HEK293 (cell line): ENCODE measurements around the gene CYCS.

Experiments
- CTCF ChIA-PET: fragments of 350-600 bp; formaldehyde crosslinking; extraction: SDS; loops from one replicate; lab custom pipeline; 2021; ENCODE audit warnings: antibody characterized with exemption; lab: Yijun Ruan, JAX
- POLR2A ChIA-PET: fragments of 300-600 bp; formaldehyde crosslinking; extraction: SDS; loops from one replicate; lab custom pipeline; 2020; ENCODE audit warnings: antibody characterized with exemption, inconsistent platforms; lab: Yijun Ruan, JAX
- H3K27ac ChIP-seq: fragments of 200-500 bp; sonication (Bioruptor generic); 2 replicates; pipeline ENCODE4 v1.5.1; 2014; ENCODE audit warnings: low read depth, low read length, control low read depth, inconsistent platforms; ENCODE audit errors: extremely low read depth
- H3K36me3 ChIP-seq, 2 experiments: fragments of 200-500 bp in 1 of 2; sonication (Bioruptor generic) in 1 of 2; 1 replicate in 1 of 2; 2 replicates in 1 of 2; pipeline ENCODE4 v1.5.1; 2014 to 2017; ENCODE audit warnings: inconsistent platforms in 2 of 2, low read length in 2 of 2; ENCODE audit not compliant: control insufficient read depth in 2 of 2, insufficient read depth in 1 of 2
- H3K4me1 ChIP-seq: fragments of 200-500 bp; sonication (Bioruptor generic); 2 replicates; pipeline ENCODE4 v1.5.1; 2014; ENCODE audit warnings: mild to moderate bottlenecking, low read length, inconsistent platforms; ENCODE audit not compliant: control insufficient read depth, insufficient read depth
- H3K4me3 ChIP-seq: 2 replicates; pipeline ENCODE4 v1.5.1; 2011; ENCODE audit warnings: low read depth, mild to moderate bottlenecking, control low read depth, low read length, moderate library complexity
- H3K9me3 ChIP-seq: fragments of 200-500 bp; sonication (Bioruptor generic); 2 replicates; pipeline ENCODE4 v1.5.1; 2014; ENCODE audit warnings: low read depth, low read length, inconsistent platforms; ENCODE audit not compliant: control insufficient read depth, insufficient read depth
- BCL11B ChIP-seq: fragments of 450-650 bp; formaldehyde crosslinking; IDR thresholded peaks from 2 replicates; pipeline ENCODE4 v1.5.1; 2016; ENCODE audit warnings: low read depth, missing biosample characterization, missing genetic modification characterization
- HOXA7 ChIP-seq: sonication (generic); formaldehyde crosslinking; IDR thresholded peaks from 2 replicates; pipeline ENCODE4 v1.8.1; 2022; ENCODE audit warnings: missing genetic modification reagents, borderline replicate concordance
- IKZF3 ChIP-seq: fragments of 450-650 bp; IDR thresholded peaks from 2 replicates; pipeline ENCODE4 v1.5.0; 2018; ENCODE audit warnings: missing biosample characterization, mild to moderate bottlenecking, missing genetic modification characterization, moderate library complexity
- KLF1 ChIP-seq: fragments of 450-650 bp; formaldehyde crosslinking; IDR thresholded peaks from 2 replicates; pipeline ENCODE4 v1.5.1; 2016; ENCODE audit warnings: missing biosample characterization, missing genetic modification characterization
- KLF9 ChIP-seq: fragments of 450-650 bp; formaldehyde crosslinking; IDR thresholded peaks from 2 replicates; pipeline ENCODE4 v1.5.1; 2016; ENCODE audit warnings: missing biosample characterization, missing genetic modification characterization, low read depth
- MEIS1 ChIP-seq: sonication (generic); formaldehyde crosslinking; IDR thresholded peaks from 2 replicates; pipeline ENCODE4 v1.8.1; 2022; ENCODE audit warnings: missing genetic modification reagents, mild to moderate bottlenecking, borderline replicate concordance
- REST ChIP-seq: fragments of 450-650 bp; formaldehyde crosslinking; IDR thresholded peaks from 2 replicates; pipeline ENCODE4 v1.5.1; 2016; ENCODE audit warnings: missing biosample characterization, missing genetic modification characterization
- TRIM28 ChIP-seq: IDR thresholded peaks from 2 replicates; pipeline ENCODE4 v1.6.1; 2011; ENCODE audit warnings: low read length, control low read depth, borderline replicate concordance
- ZBTB26 ChIP-seq: fragments of 450-650 bp; formaldehyde crosslinking; optimal IDR thresholded peaks from 2 replicates; pipeline ENCODE3; 2016; ENCODE audit warnings: missing biosample characterization, mild to moderate bottlenecking, missing genetic modification characterization
- ZIC2 ChIP-seq: fragments of 450-650 bp; formaldehyde crosslinking; IDR thresholded peaks from 2 replicates; pipeline ENCODE4 v1.5.1; 2016; ENCODE audit warnings: missing biosample characterization, missing genetic modification characterization
- ZNF133 ChIP-seq: fragments of 450-650 bp; formaldehyde crosslinking; IDR thresholded peaks from 2 replicates; pipeline ENCODE4 v1.5.1; 2016; ENCODE audit warnings: missing biosample characterization, missing genetic modification characterization
- ZNF16 ChIP-seq: fragments of 450-650 bp; formaldehyde crosslinking; IDR thresholded peaks from 2 replicates; pipeline ENCODE4 v1.5.1; 2016; ENCODE audit warnings: low read depth, missing biosample characterization, missing genetic modification characterization
- ZNF266 ChIP-seq: fragments of 450-650 bp; formaldehyde crosslinking; IDR thresholded peaks from 2 replicates; pipeline ENCODE4 v1.5.1; 2016; ENCODE audit warnings: missing biosample characterization, missing genetic modification characterization, low read depth
- ZNF362 ChIP-seq: fragments of 450-650 bp; formaldehyde crosslinking; IDR thresholded peaks from 2 replicates; pipeline ENCODE4 v1.5.1; 2016; ENCODE audit warnings: missing biosample characterization, missing genetic modification characterization
- ZNF391 ChIP-seq: fragments of 450-650 bp; formaldehyde crosslinking; IDR thresholded peaks from 2 replicates; pipeline ENCODE4 v1.5.1; 2016; ENCODE audit warnings: low read depth, missing biosample characterization, missing genetic modification characterization, borderline replicate concordance
- ZNF585B ChIP-seq: fragments of 450-650 bp; formaldehyde crosslinking; IDR thresholded peaks from 2 replicates; pipeline ENCODE4 v1.5.1; 2016; ENCODE audit warnings: missing biosample characterization, missing genetic modification characterization
- ZNF596 ChIP-seq: fragments of 450-650 bp; IDR thresholded peaks from 2 replicates; pipeline ENCODE4 v1.5.0; 2018; ENCODE audit warnings: missing biosample characterization, mild to moderate bottlenecking, missing genetic modification characterization, moderate library complexity
- ZNF610 ChIP-seq: fragments of 450-650 bp; formaldehyde crosslinking; IDR thresholded peaks from 2 replicates; pipeline ENCODE4 v1.5.1; 2016; ENCODE audit warnings: missing biosample characterization, missing genetic modification characterization, borderline replicate concordance
- ZNF623 ChIP-seq: fragments of 450-650 bp; formaldehyde crosslinking; IDR thresholded peaks from 2 replicates; pipeline ENCODE4 v1.5.1; 2016; ENCODE audit warnings: missing biosample characterization, missing genetic modification characterization
- ZNF701 ChIP-seq: fragments of 450-650 bp; formaldehyde crosslinking; IDR thresholded peaks from 2 replicates; pipeline ENCODE4 v1.5.1; 2016; ENCODE audit warnings: missing biosample characterization, missing genetic modification characterization
- ZSCAN23 ChIP-seq: fragments of 450-650 bp; formaldehyde crosslinking; IDR thresholded peaks from 2 replicates; pipeline ENCODE4 v1.5.1; 2016; ENCODE audit warnings: missing biosample characterization, missing genetic modification characterization
- TF ChIP-seq, protein P1 (sequence below): fragments of 450-650 bp; formaldehyde crosslinking; IDR thresholded peaks from 2 replicates; pipeline ENCODE4 v1.5.1; 2016; ENCODE audit warnings: missing biosample characterization, missing genetic modification characterization
- TF ChIP-seq, protein P2 (sequence below): fragments of 450-650 bp; formaldehyde crosslinking; IDR thresholded peaks from 2 replicates; pipeline ENCODE4 v1.5.0; 2017; ENCODE audit warnings: missing biosample characterization, missing genetic modification characterization, borderline replicate concordance

The CYCS gene

GRCh38 chr7:25103773-25104172 lies 21.3 kb downstream of the CYCS start:
- POLR2A ChIA-PET: interaction anchor here (0.6 kb wide), 1 partner anchor 1286 kb away, joined by 3 read pairs; no protein-coding TSS in a partner anchor
- Histone ChIP-seq H3K27ac (no peak overlapping the region), H3K36me3 (no peaks in the 10 kb centered on the region), H3K9me3 (no peaks in the 10 kb centered on the region), H3K4me1 (no peaks in the 10 kb centered on the region), H3K4me3 (no peak overlapping the region)
- CTCF ChIA-PET: interaction anchor here (0.6 to 1.6 kb wide), 3 partner anchors 9 to 53 kb away, joined by 3 to 6 read pairs (median 4); no protein-coding TSS in a partner anchor
- TF ChIP-seq ZNF362: no peak
- no peak for TF ChIP-seq ZNF133 (tag by site-specific recombination)
- no peak for TF ChIP-seq HOXA7 (CRISPR knock-in tag)
- no peak for TF ChIP-seq TRIM28
- no peak for TF ChIP-seq ZNF266 (tag by site-specific recombination)
- no peak for TF ChIP-seq ZNF16
- TF ChIP-seq ZSCAN23 (tag by site-specific recombination): no peak
- TF ChIP-seq ZNF391: no peak
- no peak for TF ChIP-seq BCL11B (tag by site-specific recombination)
- no peak for TF ChIP-seq ZNF623
- TF ChIP-seq, protein P1, sequence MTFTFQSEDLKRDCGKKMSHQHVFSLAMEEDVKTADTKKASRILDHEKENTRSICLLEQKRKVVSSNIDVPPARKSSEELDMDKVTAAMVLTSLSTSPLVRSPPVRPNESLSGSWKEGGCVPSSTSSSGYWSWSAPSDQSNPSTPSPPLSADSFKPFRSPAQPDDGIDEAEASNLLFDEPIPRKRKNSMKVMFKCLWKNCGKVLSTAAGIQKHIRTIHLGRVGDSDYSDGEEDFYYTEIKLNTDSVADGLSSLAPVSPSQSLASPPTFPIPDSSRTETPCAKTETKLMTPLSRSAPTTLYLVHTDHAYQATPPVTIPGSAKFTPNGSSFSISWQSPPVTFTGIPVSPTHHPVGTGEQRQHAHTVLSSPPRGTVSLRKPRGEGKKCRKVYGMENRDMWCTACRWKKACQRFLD (tag by site-specific recombination): no peak
- no peak for TF ChIP-seq IKZF3
- no peak for TF ChIP-seq ZNF701
- no peak for TF ChIP-seq MEIS1 (CRISPR knock-in tag)
- no peak for TF ChIP-seq KLF1
- no peak for TF ChIP-seq KLF9
- TF ChIP-seq ZNF585B (tag by site-specific recombination): no peak
- TF ChIP-seq, protein P2, sequence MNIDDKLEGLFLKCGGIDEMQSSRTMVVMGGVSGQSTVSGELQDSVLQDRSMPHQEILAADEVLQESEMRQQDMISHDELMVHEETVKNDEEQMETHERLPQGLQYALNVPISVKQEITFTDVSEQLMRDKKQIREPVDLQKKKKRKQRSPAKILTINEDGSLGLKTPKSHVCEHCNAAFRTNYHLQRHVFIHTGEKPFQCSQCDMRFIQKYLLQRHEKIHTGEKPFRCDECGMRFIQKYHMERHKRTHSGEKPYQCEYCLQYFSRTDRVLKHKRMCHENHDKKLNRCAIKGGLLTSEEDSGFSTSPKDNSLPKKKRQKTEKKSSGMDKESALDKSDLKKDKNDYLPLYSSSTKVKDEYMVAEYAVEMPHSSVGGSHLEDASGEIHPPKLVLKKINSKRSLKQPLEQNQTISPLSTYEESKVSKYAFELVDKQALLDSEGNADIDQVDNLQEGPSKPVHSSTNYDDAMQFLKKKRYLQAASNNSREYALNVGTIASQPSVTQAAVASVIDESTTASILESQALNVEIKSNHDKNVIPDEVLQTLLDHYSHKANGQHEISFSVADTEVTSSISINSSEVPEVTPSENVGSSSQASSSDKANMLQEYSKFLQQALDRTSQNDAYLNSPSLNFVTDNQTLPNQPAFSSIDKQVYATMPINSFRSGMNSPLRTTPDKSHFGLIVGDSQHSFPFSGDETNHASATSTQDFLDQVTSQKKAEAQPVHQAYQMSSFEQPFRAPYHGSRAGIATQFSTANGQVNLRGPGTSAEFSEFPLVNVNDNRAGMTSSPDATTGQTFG: no peak

DNA sequence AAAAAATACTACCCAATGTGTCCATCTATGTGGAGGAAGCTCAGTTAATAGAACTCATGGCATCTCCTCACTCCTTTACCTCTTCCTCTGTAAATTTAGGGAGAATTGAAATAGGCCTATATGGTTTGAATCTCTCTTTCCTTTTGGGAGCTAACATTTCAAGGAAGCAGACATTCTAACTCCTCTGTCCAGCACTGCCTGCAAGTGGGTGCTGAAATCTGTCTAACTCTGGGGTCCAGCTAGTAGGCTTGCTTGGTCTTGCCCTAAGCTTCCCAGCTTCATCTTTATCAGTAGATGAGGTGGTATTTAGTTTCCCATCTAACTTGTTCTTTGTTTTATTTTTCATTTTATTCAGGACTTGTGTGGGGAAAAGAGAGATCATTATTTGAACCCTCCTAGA lies 23.2 kb downstream of the CYCS start:
- POLR2A ChIA-PET: no interaction called here
- Histone ChIP-seq H3K36me3 (no peaks in the 10 kb centered on the region), H3K4me1 (no peaks in the 10 kb centered on the region), H3K27ac (no peak overlapping the region), H3K4me3 (no peak overlapping the region), H3K9me3 (no peaks in the 10 kb centered on the region)
- TF ChIP-seq ZIC2: no peak
- TF ChIP-seq ZNF610 (tag by site-specific recombination): no peak
- no peak for TF ChIP-seq ZNF596 (tag by site-specific recombination)
- no peak for TF ChIP-seq ZBTB26 (tag by site-specific recombination)
- peak; percentile 54; the same call in 1 of the 2 replicates for TF ChIP-seq REST (tag by site-specific recombination)
- CTCF ChIA-PET: interaction anchor here (0.6 to 5.5 kb wide), 6 partner anchors 9 to 726 kb away, joined by 3 to 71 read pairs (median 6); no protein-coding TSS in a partner anchor
